OCI-LY7 (cell line): ENCODE results near the gene TRAPPC12.

Source experiments
- CTCF ChIP-seq: fragments of 200-600 bp; sonication (generic); conservative IDR thresholded peaks from 2 replicates; pipeline ENCODE4 v1.5.1; 2014; ENCODE audit warnings: mild to moderate bottlenecking, antibody characterized with exemption, low read length, moderate library complexity, mixed read lengths
- EZH2phosphoT487 ChIP-seq: fragments of 200-600 bp; sonication (generic); IDR thresholded peaks from 2 replicates; pipeline ENCODE4 v1.6.1; 2018; ENCODE audit warnings: low read depth, borderline replicate concordance, mild to moderate bottlenecking, mixed run types, antibody characterized with exemption, low read length, moderate library complexity, mixed read lengths

DNA sequence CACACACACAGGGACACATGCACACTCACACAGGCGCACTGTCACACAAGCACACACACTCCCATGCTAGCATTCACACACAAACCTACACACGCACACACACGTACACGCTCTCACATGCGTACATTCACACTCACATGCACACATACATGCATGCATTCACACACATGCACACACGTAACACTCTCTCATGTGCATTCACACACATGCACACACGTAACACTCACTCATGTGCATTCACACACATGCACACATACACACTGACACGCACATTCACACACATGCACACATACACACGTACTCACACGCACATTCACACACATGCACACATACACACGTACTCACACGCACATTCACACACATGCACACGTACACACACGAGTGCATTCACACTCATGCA, 123.6 kb downstream of the TRAPPC12 start:
- no peak for TF ChIP-seq CTCF
- no peak for TF ChIP-seq EZH2phosphoT487
